ENCODE data around the gene RNASEH2C. TPM values are rescaled to one million over a fixed set of nuclear protein-coding genes. Genes with fewer than 3 reads are reported as not detected.
"Not testable (repeated sequence)": the region's sequence is repeated elsewhere in the genome, so short reads cannot be mapped to it uniquely, and the experiment has no call there.

The RNASEH2C gene
- total and polyA plus RNA-seq, 9 donors = 17.9 to 154 (median 49.7) TPM

GRCh38 chr11:65764434-65764833 lies 43.8 kb upstream of the RNASEH2C start:
- intact Hi-C loops (cut with DNase I) = no loop called here
- Histone ChIP-seq H3K4me1 (ENCODE audit: insufficient read depth) (no peaks in the 10 kb centered on the region), H3K9me3 (no peaks in the 10 kb centered on the region), H3K27ac (no peak overlapping the region), H3K36me3 (no peaks in the 10 kb centered on the region), H3K4me3 (no peak overlapping the region), H3K27me3 (no peaks in the 10 kb centered on the region)
- 78 to 79% (median 78%) methylated on average over 5 of the region's 5 CpGs for WGBS, 3 donors
- TF ChIP-seq EP300 (IDR thresholded peaks at IDR 0.05) (no peak), CTCF (IDR thresholded peaks at IDR 0.05) (no peak), POLR2A (IDR thresholded peaks at IDR 0.05) (no peak)
- DNase-seq = no peak

- H3K27me3 ChIP-seq; H3K36me3 ChIP-seq; H3K4me3 ChIP-seq; H3K9me3 ChIP-seq; H3K4me1 ChIP-seq (ENCODE audit: insufficient read depth); DNase-seq; H3K27ac ChIP-seq; intact Hi-C loops (cut with DNase I): not testable (repeated sequence)
- 90 to 93% (median 92%) methylated on average over 20 to 29 of the region's 29 CpGs for WGBS, 3 donors
Measured at GRCh38 chr11:65762816-65763215, 42.2 kb upstream of the RNASEH2C start.

GRCh38 chr11:65762169-65762568 lies 41.6 kb upstream of the RNASEH2C start:
- H3K4me1 ChIP-seq (ENCODE audit: insufficient read depth); H3K4me3 ChIP-seq; H3K27me3 ChIP-seq; H3K27ac ChIP-seq; H3K9me3 ChIP-seq; H3K36me3 ChIP-seq; intact Hi-C loops (cut with DNase I); DNase-seq: not testable (repeated sequence)
- 65 to 77% (median 67%) methylated on average over 5 of the region's 5 CpGs for WGBS, 3 donors

GRCh38 chr11:65745049-65745448 lies 24.5 kb upstream of the RNASEH2C start:
- Histone ChIP-seq H3K27ac (no peak overlapping the region), H3K36me3 (no peaks in the 10 kb centered on the region), H3K9me3 (no peaks in the 10 kb centered on the region), H3K4me3 (no peak overlapping the region), H3K4me1 (ENCODE audit: insufficient read depth) (no peaks in the 10 kb centered on the region), H3K27me3 (no peaks in the 10 kb centered on the region)
- TF ChIP-seq POLR2A (IDR thresholded peaks at IDR 0.05) (no peak), EP300 (IDR thresholded peaks at IDR 0.05) (no peak), CTCF (IDR thresholded peaks at IDR 0.05) (no peak)
- intact Hi-C loops (cut with DNase I) = no loop called here
- WGBS, 3 donors = 89 to 93% (median 91%) methylated on average over 14 to 17 of the region's 17 CpGs
- DNase-seq = no peak

- no peaks in the 10 kb centered on the region for H3K4me1 ChIP-seq (ENCODE audit: insufficient read depth)
- no peak overlapping the region for H3K27ac ChIP-seq
- no peaks in the 10 kb centered on the region for H3K27me3 ChIP-seq
- 72 to 80% (median 73%) methylated on average over 8 of the region's 8 CpGs for WGBS, 3 donors
- no peaks in the 10 kb centered on the region for H3K9me3 ChIP-seq
- intact Hi-C loops (cut with DNase I) = no loop called here
- H3K4me3 ChIP-seq = no peak overlapping the region
- TF ChIP-seq EP300 (IDR thresholded peaks at IDR 0.05) (no peak), POLR2A (IDR thresholded peaks at IDR 0.05) (no peak), CTCF (IDR thresholded peaks at IDR 0.05) (no peak)
- DNase-seq = no peak
- H3K36me3 ChIP-seq = no peaks in the 10 kb centered on the region
Measured at GRCh38 chr11:65744699-65745042, 24.1 kb upstream of the RNASEH2C start.

Data from ovary (tissue), 9 donors.